Gastrocnemius medialis (tissue), 4 donors: ENCODE measurements around the gene NPAS3. TPM values are rescaled to one million over a fixed set of nuclear protein-coding genes. Genes with fewer than 3 reads are reported as not detected.

Source experiments
- ATAC-seq, 2 donors: fragments of 150-250 bp; one replicate each; pipeline ENCODE4 v1.9.1; 2016
- DNase-seq, 2 donors: peaks; one replicate each; pipeline ENCODE4 v3.0.0-alpha.2; 2019
- H3K27ac ChIP-seq, 4 donors: fragments of 200-600 bp; sonication (generic); 1 replicate in 1 of 4; 2 replicates in 3 of 4; pipeline ENCODE4 v1.5.1; 2016 to 2018; ENCODE audit warnings: mild to moderate bottlenecking in 2 of 4, moderate library complexity in 1 of 4
- H3K27me3 ChIP-seq, 3 donors: fragments of 200-600 bp; sonication (generic) in 2 of 3; 1 replicate in 1 of 3; 2 replicates in 2 of 3; pipeline versions ENCODE4 v1.5.1 to v1.6.0; 2016 to 2019; ENCODE audit warnings: mild to moderate bottlenecking in 1 of 3, moderate library complexity in 1 of 3
- H3K36me3 ChIP-seq, 2 donors: fragments of 200-600 bp; sonication (generic) in 1 of 2; one replicate each; pipeline ENCODE4 v1.5.1; 2017 to 2018
- H3K4me1 ChIP-seq, 2 donors: fragments of 200-600 bp; sonication (generic) in 1 of 2; one replicate each; pipeline ENCODE4 v1.5.1; 2016 to 2017; ENCODE audit warnings: mild to moderate bottlenecking in 2 of 2
- H3K4me3 ChIP-seq, 4 donors: fragments of 200-600 bp; sonication (generic) in 3 of 4; 1 replicate in 1 of 4; 2 replicates in 3 of 4; pipeline ENCODE4 v1.5.1; 2016 to 2019; ENCODE audit warnings: mild to moderate bottlenecking in 2 of 4
- H3K9me3 ChIP-seq, 3 donors: fragments of 200-600 bp; sonication (generic) in 2 of 3; 1 replicate in 1 of 3; 2 replicates in 2 of 3; pipeline ENCODE4 v1.5.1; 2016 to 2019
- CTCF ChIP-seq, 5 experiments: fragments of 450-650 bp in 3 of 5; fragments of 200-600 bp in 2 of 5; sonication (generic) in 2 of 5; IDR thresholded peaks in 4 of 5; conservative IDR thresholded peaks in 1 of 5; 1 replicate in 4 of 5; 2 replicates in 1 of 5; pipeline ENCODE4 v1.5.1; 2016 to 2019; ENCODE audit warnings: antibody characterized with exemption in 5 of 5, mild to moderate bottlenecking in 3 of 5, moderate library complexity in 3 of 5
- POLR2A ChIP-seq, 2 donors: fragments of 450-650 bp; IDR thresholded peaks; one replicate each; pipeline ENCODE4 v1.6.1; 2017; ENCODE audit warnings: antibody characterized with exemption in 2 of 2, mild to moderate bottlenecking in 2 of 2, moderate library complexity in 2 of 2
- in situ Hi-C, 4 donors: fragments of 200-750 bp; cut with MboI; loops; one replicate each; pipeline versions ENCODE4 v1.15.0 to v1.8.0; 2017; ENCODE audit warnings: low sequenced_read_pairs in 4 of 4
- intact Hi-C: fragments of 100-400 bp; cut with DNase I; formaldehyde crosslinking; loops from one replicate; pipeline ENCODE4 v1.15.1; 2023; ENCODE audit warnings: low total_unique reads
- total RNA-seq, 4 donors: library from RNA; depleted of rRNA; stranded (reverse); fragments of >200 nt; gene quantifications; one replicate each; pipeline versions ENCODE4 v1.1.0 to v1.2.3, GENCODE V29; 2016

Gene NPAS3
- total RNA-seq, 4 donors from 2014 or later = 0.82 to 1.00 TPM; not detected in 2

GRCh38 chr14:33836900-33837577 is 898.4 kb downstream of the NPAS3 start:
- ATAC-seq = no peak
- intact Hi-C loops = no loop called here

GRCh38 chr14:33837943-33838683 is 899.4 kb downstream of the NPAS3 start:
- Histone ChIP-seq H3K4me3 (no peak overlapping the region), H3K9me3 (no peaks in the 10 kb centered on the region), H3K27me3 (no peaks in the 10 kb centered on the region), H3K36me3 (no peaks in the 10 kb centered on the region), H3K27ac (no peak overlapping the region), H3K4me1 (peaks cover 3 to 6% of the 10 kb centered on the region in 2 donors)
- no peak for DNase-seq
- intact Hi-C loops (loop anchor here (2.0 kb wide), 1 partner anchor 261 kb away; no protein-coding TSS in a partner anchor), in situ Hi-C loops (loop anchor here in 3 of 4 donors (5.0 to 10.0 kb wide), 5 partner anchors 267 to 487 kb away; no protein-coding TSS in a partner anchor)
- TF ChIP-seq POLR2A (IDR thresholded peaks at IDR 0.05) (no peak), CTCF (IDR thresholded peaks at IDR 0.05 in 4 of 5, conservative IDR thresholded peaks at IDR 0.05 in 1 of 5) (no peak)
- no peak for ATAC-seq

More at GRCh38 chr14:33836900-33837577, 898.4 kb downstream of the NPAS3 start:
- peaks cover 3 to 6% of the 10 kb centered on the region in 2 donors for H3K4me1 ChIP-seq
- in situ Hi-C loops = loop anchor here in 3 of 4 donors (5.0 to 10.0 kb wide), 5 partner anchors 268 to 488 kb away; no protein-coding TSS in a partner anchor
- H3K27me3 ChIP-seq = no peaks in the 10 kb centered on the region
- H3K9me3 ChIP-seq = no peaks in the 10 kb centered on the region
- no peak overlapping the region for H3K4me3 ChIP-seq
- no peaks in the 10 kb centered on the region for H3K36me3 ChIP-seq
- no peak for TF ChIP-seq CTCF (IDR thresholded peaks at IDR 0.05 in 4 of 5, conservative IDR thresholded peaks at IDR 0.05 in 1 of 5)
- TF ChIP-seq POLR2A (IDR thresholded peaks at IDR 0.05) = no peak
- no peak for DNase-seq
- H3K27ac ChIP-seq = no peak overlapping the region

- intact Hi-C loops = loop anchor here (1.0 to 5.0 kb wide), 4 partner anchors 259 to 483 kb away; no protein-coding TSS in a partner anchor
- DNase-seq = peak; percentile 9 to 38
- Histone ChIP-seq H3K27ac (no peak overlapping the region), H3K27me3 (no peaks in the 10 kb centered on the region), H3K4me3 (no peak overlapping the region), H3K4me1 (peaks cover 3 to 6% of the 10 kb centered on the region in 2 donors), H3K36me3 (no peaks in the 10 kb centered on the region), H3K9me3 (no peaks in the 10 kb centered on the region)
- TF ChIP-seq CTCF (IDR thresholded peaks at IDR 0.05 in 4 of 5, conservative IDR thresholded peaks at IDR 0.05 in 1 of 5) = peak; percentile 74 to 85 (median 79)
- no peak for TF ChIP-seq POLR2A (IDR thresholded peaks at IDR 0.05)
- in situ Hi-C loops = loop anchor here (5.0 to 10.0 kb wide), 9 partner anchors 253 to 485 kb away; no protein-coding TSS in a partner anchor
- peak; percentile 77 to 92 for ATAC-seq
Measured at GRCh38 chr14:33839193-33840076, 900.8 kb downstream of the NPAS3 start.

GRCh38 chr14:33840797-33841196 is 902.1 kb downstream of the NPAS3 start:
- intact Hi-C loops = loop anchor here (5.0 kb wide), 1 partner anchor 482 kb away; no protein-coding TSS in a partner anchor
- ATAC-seq = no peak
- in situ Hi-C loops = loop anchor here in 3 of 4 donors (5.0 to 10.0 kb wide), 4 partner anchors 252 to 474 kb away; no protein-coding TSS in a partner anchor
- TF ChIP-seq POLR2A (IDR thresholded peaks at IDR 0.05) = no peak
- TF ChIP-seq CTCF (IDR thresholded peaks at IDR 0.05 in 4 of 5, conservative IDR thresholded peaks at IDR 0.05 in 1 of 5) = no peak
- DNase-seq = no peak
- Histone ChIP-seq H3K9me3 (no peaks in the 10 kb centered on the region), H3K4me1 (peaks cover 3 to 6% of the 10 kb centered on the region in 2 donors), H3K4me3 (no peak overlapping the region), H3K27ac (no peak overlapping the region), H3K36me3 (no peaks in the 10 kb centered on the region), H3K27me3 (no peaks in the 10 kb centered on the region)
